ENCODE data around the gene RAB11FIP4. TPM values are rescaled to one million over a fixed set of nuclear protein-coding genes. Genes with fewer than 3 reads are reported as not detected.

RAB11FIP4 gene
- total and polyA plus RNA-seq, 2 donors (not counting 1 experiment from before 2014, with no cell fraction given), result 17.0 to 70.5 TPM

- Histone ChIP-seq H3K4me2 (replicated peaks; ENCODE audit: low read depth, low read length, poor library complexity, severe bottlenecking) (no peak overlapping the region), H3K27me3 (replicated peaks in 1 of 4; ENCODE audit: control extremely low read depth in 1 of 4, control insufficient read depth in 3 of 4, insufficient read depth in 4 of 4, low read length in 3 of 4) (no peaks in the 10 kb centered on the region), H3K9ac (ENCODE audit: low read length) (no peak overlapping the region), H3K9me3 (ENCODE audit: control extremely low read depth in 1 of 3, control insufficient read depth in 2 of 3, insufficient read depth in 1 of 3, low read length in 2 of 3) (no peaks in the 10 kb centered on the region), H3K79me2 (ENCODE audit: control insufficient read depth, insufficient read depth, low read length) (no peaks in the 10 kb centered on the region), H3K27ac (ENCODE audit: low read length in 2 of 2) (no peak overlapping the region), H2AFZ (ENCODE audit: insufficient read depth, low read depth, low read length, poor library complexity, severe bottlenecking) (no peak overlapping the region), H4K20me1 (ENCODE audit: control insufficient read depth, insufficient read depth, low read length, poor library complexity, severe bottlenecking) (no peaks in the 10 kb centered on the region), H3K36me3 (replicated peaks in 1 of 2; ENCODE audit: control extremely low read depth in 1 of 2, control insufficient read depth in 1 of 2, extremely low read depth in 1 of 2, insufficient read depth in 2 of 2, low read length in 1 of 2) (no peaks in the 10 kb centered on the region), H3K4me3 (ENCODE audit: control extremely low read depth in 1 of 5, extremely low read depth in 1 of 5, insufficient read depth in 1 of 5, low read depth in 2 of 5, low read length in 4 of 5) (no peak overlapping the region), H3K4me1 (ENCODE audit: control insufficient read depth in 2 of 2, insufficient read depth in 2 of 2, low read length in 2 of 2) (peaks cover 9 to 11% of the 10 kb centered on the region in 2 donors)
- intact Hi-C loops (cut with micrococcal nuclease), result no loop called here
- Mint-ChIP-seq H3K9me3 (ENCODE audit: insufficient read depth) (no peaks in the 10 kb centered on the region), H3K27ac (no peak overlapping the region), H3K4me3 (no peak overlapping the region), H3K27me3 (no peaks in the 10 kb centered on the region), H3K4me1 (peaks cover 11% of the 10 kb centered on the region)
- ChIA-PET POLR2A (no interaction called here), CTCF (no interaction called here)
- TF ChIP-seq EZH2 (IDR thresholded peaks at IDR 0.05; ENCODE audit: borderline replicate concordance, insufficient read depth, low read depth, low read length, poor library complexity, severe bottlenecking) (no peak), CTCF (IDR thresholded peaks at IDR 0.05) (no peak)
- no peak for DNase-seq
- ATAC-seq (ENCODE audit: low read depth), result no peak
- WGBS (ENCODE audit: insufficient coverage), result 93% methylated on average over 7 of the region's 7 CpGs
Observed at GRCh38 chr17:31572341-31572740, 180.9 kb downstream of the RAB11FIP4 start.

DNA sequence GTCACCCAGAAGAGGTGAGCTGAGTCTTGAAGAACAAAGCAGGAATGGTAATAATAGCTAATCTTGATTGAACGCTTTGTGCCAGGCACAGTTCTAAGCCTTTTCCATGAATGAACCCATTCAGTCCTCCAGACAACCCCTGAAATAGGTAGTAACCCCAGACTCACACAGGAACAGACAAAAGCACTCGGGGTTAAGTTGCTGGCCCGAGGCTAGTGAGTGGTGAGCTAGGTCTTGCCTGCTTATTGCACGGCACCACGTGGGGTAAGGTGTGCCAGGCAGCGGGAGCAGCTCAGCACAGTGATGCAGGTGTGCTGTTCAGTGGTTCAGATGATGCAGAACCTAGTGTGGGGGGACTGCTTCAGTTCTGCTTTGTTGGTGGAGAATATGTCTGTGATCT is 181.6 kb downstream of the RAB11FIP4 start:
- Histone ChIP-seq H3K36me3 (replicated peaks in 1 of 2; ENCODE audit: control extremely low read depth in 1 of 2, control insufficient read depth in 1 of 2, extremely low read depth in 1 of 2, insufficient read depth in 2 of 2, low read length in 1 of 2) (no peaks in the 10 kb centered on the region), H3K9me3 (ENCODE audit: control extremely low read depth in 1 of 3, control insufficient read depth in 2 of 3, insufficient read depth in 1 of 3, low read length in 2 of 3) (no peaks in the 10 kb centered on the region), H3K4me1 (ENCODE audit: control insufficient read depth in 2 of 2, insufficient read depth in 2 of 2, low read length in 2 of 2) (peaks cover 3 to 4% of the 10 kb centered on the region in 2 donors), H3K79me2 (ENCODE audit: control insufficient read depth, insufficient read depth, low read length) (no peaks in the 10 kb centered on the region), H4K20me1 (ENCODE audit: control insufficient read depth, insufficient read depth, low read length, poor library complexity, severe bottlenecking) (no peaks in the 10 kb centered on the region), H3K4me2 (replicated peaks; ENCODE audit: low read depth, low read length, poor library complexity, severe bottlenecking) (no peak overlapping the region), H3K4me3 (ENCODE audit: control extremely low read depth in 1 of 5, extremely low read depth in 1 of 5, insufficient read depth in 1 of 5, low read depth in 2 of 5, low read length in 4 of 5) (no peak overlapping the region), H3K27me3 (replicated peaks in 1 of 4; ENCODE audit: control extremely low read depth in 1 of 4, control insufficient read depth in 3 of 4, insufficient read depth in 4 of 4, low read length in 3 of 4) (no peaks in the 10 kb centered on the region), H3K9ac (ENCODE audit: low read length) (no peak overlapping the region), H3K27ac (ENCODE audit: low read length in 2 of 2) (no peak overlapping the region), H2AFZ (ENCODE audit: insufficient read depth, low read depth, low read length, poor library complexity, severe bottlenecking) (no peak overlapping the region)
- H3K4me1 Mint-ChIP-seq, result peaks cover 4% of the 10 kb centered on the region
- intact Hi-C loops (cut with micrococcal nuclease), result no loop called here
- H3K27ac Mint-ChIP-seq, result no peak overlapping the region
- ATAC-seq (ENCODE audit: low read depth), result no peak
- 99% methylated on average over 6 of the region's 6 CpGs for WGBS (ENCODE audit: insufficient coverage)
- ChIA-PET POLR2A (no interaction called here), CTCF (no interaction called here)
- H3K27me3 Mint-ChIP-seq, result no peaks in the 10 kb centered on the region
- TF ChIP-seq EZH2 (IDR thresholded peaks at IDR 0.05; ENCODE audit: borderline replicate concordance, insufficient read depth, low read depth, low read length, poor library complexity, severe bottlenecking) (no peak), CTCF (IDR thresholded peaks at IDR 0.05) (no peak)
- no peaks in the 10 kb centered on the region for H3K9me3 Mint-ChIP-seq (ENCODE audit: insufficient read depth)
- no peak for DNase-seq
- no peak overlapping the region for H3K4me3 Mint-ChIP-seq
